Neural crest cell (in vitro differentiated cells): ENCODE measurements around the gene CREG1. TPM values are rescaled to one million over a fixed set of nuclear protein-coding genes. Genes with fewer than 3 reads are reported as not detected.
"Not testable (repeated sequence)": the region's sequence is repeated elsewhere in the genome, so short reads cannot be mapped to it uniquely, and the experiment has no call there.

Experiments used
- DNase-seq: peaks from one replicate; pipeline ENCODE4 v3.0.0; 2021; ENCODE audit warnings: low read depth, mixed read lengths, low spot score
- H3K27ac Mint-ChIP-seq: one replicate; pipeline ENCODE4 v1.8.0; 2021; ENCODE audit warnings: mild to moderate bottlenecking, mixed read lengths; ENCODE audit not compliant: unreplicated experiment
- H3K27me3 Mint-ChIP-seq: 2 replicates; pipeline ENCODE4 v1.8.0; 2021; ENCODE audit warnings: low read depth, mild to moderate bottlenecking, mixed read lengths
- H3K36me3 Mint-ChIP-seq: 2 replicates; pipeline ENCODE4 v1.8.0; 2021; ENCODE audit warnings: low read depth, mild to moderate bottlenecking, mixed read lengths
- H3K4me1 Mint-ChIP-seq: 2 replicates; pipeline ENCODE4 v1.8.0; 2021; ENCODE audit warnings: mixed read lengths
- H3K4me3 Mint-ChIP-seq: one replicate; pipeline ENCODE4 v1.8.0; 2021; ENCODE audit warnings: mild to moderate bottlenecking, mixed read lengths
- H3K9me3 Mint-ChIP-seq: 2 replicates; pipeline ENCODE4 v1.8.0; 2021; ENCODE audit warnings: mixed read lengths
- CTCF ChIP-seq: fragments of 200-600 bp; sonication (generic); conservative IDR thresholded peaks from 2 replicates; pipeline ENCODE4 v1.5.0; 2021; ENCODE audit warnings: antibody characterized with exemption, mild to moderate bottlenecking
- total RNA-seq: library from RNA; stranded (reverse); gene quantifications from 2 replicates; pipeline ENCODE4 v1.2.1, GENCODE V29; 2021

The CREG1 gene
- total RNA-seq, 1 donor from 2014 or later: 24.1 TPM

- no peak for TF ChIP-seq CTCF
- no peaks in the 10 kb centered on the region for H3K9me3 Mint-ChIP-seq
- H3K27me3 Mint-ChIP-seq: no peaks in the 10 kb centered on the region
- H3K4me3 Mint-ChIP-seq: no peak overlapping the region
- DNase-seq: no peak
- peaks cover 18% of the 10 kb centered on the region for H3K4me1 Mint-ChIP-seq
- no peak overlapping the region for H3K27ac Mint-ChIP-seq
- no peaks in the 10 kb centered on the region for H3K36me3 Mint-ChIP-seq
Observed at GRCh38 chr1:167563579-167564246, 10.2 kb upstream of the CREG1 start.

- no peaks in the 10 kb centered on the region for H3K36me3 Mint-ChIP-seq
- H3K4me3 Mint-ChIP-seq: no peak overlapping the region
- no peak overlapping the region for H3K27ac Mint-ChIP-seq
- no peak for TF ChIP-seq CTCF
- H3K9me3 Mint-ChIP-seq: no peaks in the 10 kb centered on the region
- peaks cover 16% of the 10 kb centered on the region for H3K4me1 Mint-ChIP-seq
- no peaks in the 10 kb centered on the region for H3K27me3 Mint-ChIP-seq
- no peak for DNase-seq
Observed at GRCh38 chr1:167562702-167563101, 9.1 kb upstream of the CREG1 start.

- Mint-ChIP-seq H3K27me3 (no peaks in the 10 kb centered on the region), H3K27ac (no peak overlapping the region), H3K4me3 (no peak overlapping the region), H3K9me3 (no peaks in the 10 kb centered on the region), H3K36me3 (no peaks in the 10 kb centered on the region), H3K4me1 (peaks cover 6% of the 10 kb centered on the region)
- DNase-seq: no peak
- TF ChIP-seq CTCF: no peak
Observed at GRCh38 chr1:167561753-167562152, 8.2 kb upstream of the CREG1 start.

GRCh38 chr1:167555971-167556714, 2.6 kb upstream of the CREG1 start:
- Mint-ChIP-seq H3K27me3 (no peaks in the 10 kb centered on the region), H3K4me1 (peaks cover 15% of the 10 kb centered on the region), H3K27ac (no peak overlapping the region), H3K36me3 (no peaks in the 10 kb centered on the region), H3K9me3 (no peaks in the 10 kb centered on the region), H3K4me3 (peak overlapping the region; percentile 78)
- TF ChIP-seq CTCF: peak; percentile 91
- peak; percentile 74 for DNase-seq

- Mint-ChIP-seq H3K4me3 (peak overlapping the region; percentile 78), H3K4me1 (peaks cover 25% of the 10 kb centered on the region)
- H3K27me3 Mint-ChIP-seq, H3K9me3 Mint-ChIP-seq, DNase-seq, H3K27ac Mint-ChIP-seq, H3K36me3 Mint-ChIP-seq: not testable (repeated sequence)
Observed at GRCh38 chr1:167555072-167555471, 1.5 kb upstream of the CREG1 start.
